ENCODE data around the gene PTPRN2.

GRCh38 chr7:158588085-158588877 is 658 bp upstream of the PTPRN2 start:
- TF ChIP-seq CTCF (IDR thresholded peaks at IDR 0.05) (no peak), ZFX (IDR thresholded peaks at IDR 0.05; ENCODE audit: borderline replicate concordance) (no peak)
